Activated CD4-positive, alpha-beta T cell treated with anti-CD3 and anti-CD28 coated beads for 36 hours (primary cell): ENCODE results near the gene CRYBG3. TPM values are rescaled to one million over a fixed set of nuclear protein-coding genes. Genes with fewer than 3 reads are reported as not detected.

Experiments
- ATAC-seq: fragments of 200-7000 bp; cut with Tn5 transposase; one replicate; pipeline ENCODE4 v1.10.0; 2021; ENCODE audit warnings: mild to moderate bottlenecking, moderate library complexity
- CTCF ChIA-PET: fragments of 350-600 bp; sonication (Branson Sonifier 250); formaldehyde crosslinking; loops from one replicate; lab custom pipeline; 2021; ENCODE audit warnings: antibody characterized with exemption; lab: Charles Lee
- POLR2A ChIA-PET: fragments of 350-600 bp; sonication (Branson Sonifier 250); formaldehyde crosslinking; loops from one replicate; lab custom pipeline; 2021; ENCODE audit warnings: antibody characterized with exemption, inconsistent platforms; lab: Charles Lee
- DNase-seq: peaks from one replicate; pipeline ENCODE4 v3.0.0-alpha.2; 2020
- H3K27ac Mint-ChIP-seq: one replicate; pipeline ENCODE4 v1.8.0; 2021; ENCODE audit warnings: mixed read lengths
- H3K27me3 Mint-ChIP-seq: one replicate; pipeline ENCODE4 v1.8.0; 2021; ENCODE audit warnings: mixed read lengths
- H3K36me3 Mint-ChIP-seq: one replicate; pipeline ENCODE4 v1.8.0; 2021; ENCODE audit warnings: low read depth, mixed read lengths
- H3K4me1 Mint-ChIP-seq: one replicate; pipeline ENCODE4 v1.8.0; 2021; ENCODE audit warnings: mixed read lengths
- H3K4me3 Mint-ChIP-seq: one replicate; pipeline ENCODE4 v1.8.0; 2021; ENCODE audit warnings: mild to moderate bottlenecking, moderate library complexity, mixed read lengths
- H3K9me3 Mint-ChIP-seq: one replicate; pipeline ENCODE4 v1.8.0; 2021; ENCODE audit warnings: low read depth, mixed read lengths
- intact Hi-C, 2 experiments: fragments of 100-400 bp; cut with DNase I in 1 of 2; cut with micrococcal nuclease in 1 of 2; formaldehyde crosslinking; loops; one replicate each; pipeline versions ENCODE4 v1.14.2 to v1.15.1; 2022 to 2024; cut with DNase I, micrococcal nuclease
- total RNA-seq, 2 experiments: library from RNA; stranded (reverse); gene quantifications; one replicate each; pipeline ENCODE4 v1.2.3, GENCODE V29; 2021

The CRYBG3 gene
- total RNA-seq, 2 experiments from 2014 or later, result 4.2 to 4.9 TPM

- CTCF ChIA-PET, result interaction anchor here (1.1 kb wide), 1 partner anchor 9 kb away, joined by 3 read pairs; no protein-coding TSS in a partner anchor
These were observed 107.2 kb downstream of the CRYBG3 start for GRCh38 chr3:97928986-97929385.

GRCh38 chr3:97930018-97930417 is 108.2 kb downstream of the CRYBG3 start:
- ChIA-PET CTCF (interaction anchor here (1.1 kb wide), 1 partner anchor 10 kb away, joined by 3 read pairs; no protein-coding TSS in a partner anchor), POLR2A (no interaction called here)
- H3K4me1 Mint-ChIP-seq, result peaks cover 3% of the 10 kb centered on the region
- no peak overlapping the region for H3K4me3 Mint-ChIP-seq
- H3K27ac Mint-ChIP-seq, result no peak overlapping the region
- peaks cover 3% of the 10 kb centered on the region for H3K36me3 Mint-ChIP-seq
- no peak for DNase-seq
- H3K27me3 Mint-ChIP-seq, result no peaks in the 10 kb centered on the region
- no peaks in the 10 kb centered on the region for H3K9me3 Mint-ChIP-seq
- no peak for ATAC-seq
- intact Hi-C loops, result no loop called here

More at GRCh38 chr3:97928986-97929385, 107.2 kb downstream of the CRYBG3 start:
- no peak for ATAC-seq
- no peaks in the 10 kb centered on the region for H3K4me1 Mint-ChIP-seq
- no peak for DNase-seq
- no peak overlapping the region for H3K4me3 Mint-ChIP-seq
- H3K27ac Mint-ChIP-seq, result no peak overlapping the region
- POLR2A ChIA-PET, result no interaction called here
- no peaks in the 10 kb centered on the region for H3K9me3 Mint-ChIP-seq
- peaks cover 8% of the 10 kb centered on the region for H3K36me3 Mint-ChIP-seq
- intact Hi-C loops, result no loop called here
- H3K27me3 Mint-ChIP-seq, result no peaks in the 10 kb centered on the region

GRCh38 chr3:97931218-97931617 is 109.4 kb downstream of the CRYBG3 start:
- DNase-seq (no peak), ATAC-seq (no peak)
- ChIA-PET CTCF (no interaction called here), POLR2A (no interaction called here)
- H3K36me3 Mint-ChIP-seq, result peaks cover 3% of the 10 kb centered on the region
- no peaks in the 10 kb centered on the region for H3K27me3 Mint-ChIP-seq
- H3K9me3 Mint-ChIP-seq, result no peaks in the 10 kb centered on the region
- intact Hi-C loops, result no loop called here
- H3K4me1 Mint-ChIP-seq, result peaks cover 13% of the 10 kb centered on the region
- H3K27ac Mint-ChIP-seq, result no peak overlapping the region
- H3K4me3 Mint-ChIP-seq, result no peak overlapping the region

- Mint-ChIP-seq H3K27ac (no peak overlapping the region), H3K27me3 (no peaks in the 10 kb centered on the region), H3K36me3 (peaks cover 7% of the 10 kb centered on the region), H3K9me3 (no peaks in the 10 kb centered on the region), H3K4me3 (no peak overlapping the region), H3K4me1 (peaks cover 13% of the 10 kb centered on the region)
- ATAC-seq (no peak), DNase-seq (no peak)
- intact Hi-C loops, result no loop called here
- ChIA-PET CTCF (interaction anchor here (1.1 to 1.2 kb wide), 2 partner anchors 9 to 91 kb away, joined by 4 read pairs; no protein-coding TSS in a partner anchor), POLR2A (no interaction called here)
These were observed 110.6 kb downstream of the CRYBG3 start for GRCh38 chr3:97932387-97932801.

GRCh38 chr3:97934980-97935695 is 113.3 kb downstream of the CRYBG3 start:
- ChIA-PET POLR2A (no interaction called here), CTCF (interaction anchor here (0.7 to 1.0 kb wide), 3 partner anchors 9 to 11 kb away, joined by 3 read pairs; no protein-coding TSS in a partner anchor)
- intact Hi-C loops, result no loop called here
- Mint-ChIP-seq H3K4me1 (peaks cover 15% of the 10 kb centered on the region), H3K27ac (no peak overlapping the region), H3K27me3 (no peaks in the 10 kb centered on the region), H3K9me3 (no peaks in the 10 kb centered on the region), H3K36me3 (peaks cover 7% of the 10 kb centered on the region), H3K4me3 (no peak overlapping the region)
- DNase-seq, result no peak
- no peak for ATAC-seq

- Mint-ChIP-seq H3K4me3 (no peak overlapping the region), H3K36me3 (peaks cover 7% of the 10 kb centered on the region), H3K27ac (no peak overlapping the region), H3K27me3 (no peaks in the 10 kb centered on the region), H3K9me3 (no peaks in the 10 kb centered on the region), H3K4me1 (peaks cover 15% of the 10 kb centered on the region)
- DNase-seq, result no peak
- intact Hi-C loops, result no loop called here
- ChIA-PET POLR2A (no interaction called here), CTCF (no interaction called here)
- peak; percentile 57 for ATAC-seq
These were observed 114.0 kb downstream of the CRYBG3 start for GRCh38 chr3:97935842-97936241.

- ATAC-seq, result no peak
- DNase-seq, result no peak
- Mint-ChIP-seq H3K4me1 (peaks cover 15% of the 10 kb centered on the region), H3K36me3 (peaks cover 12% of the 10 kb centered on the region), H3K27me3 (no peaks in the 10 kb centered on the region), H3K4me3 (no peak overlapping the region), H3K9me3 (no peaks in the 10 kb centered on the region), H3K27ac (no peak overlapping the region)
- CTCF ChIA-PET, result no interaction called here
- intact Hi-C loops, result no loop called here
- POLR2A ChIA-PET, result no interaction called here
These were observed 115.4 kb downstream of the CRYBG3 start for GRCh38 chr3:97937205-97937604.

- Mint-ChIP-seq H3K4me3 (no peak overlapping the region), H3K4me1 (peaks cover 21% of the 10 kb centered on the region), H3K36me3 (peaks cover 19% of the 10 kb centered on the region), H3K9me3 (no peaks in the 10 kb centered on the region), H3K27me3 (no peaks in the 10 kb centered on the region), H3K27ac (no peak overlapping the region)
- no peak for DNase-seq
- POLR2A ChIA-PET, result no interaction called here
- intact Hi-C loops, result no loop called here
- CTCF ChIA-PET, result no interaction called here
- ATAC-seq, result no peak
These were observed 116.6 kb downstream of the CRYBG3 start for GRCh38 chr3:97938444-97938843.

- ChIA-PET CTCF (interaction anchor here (1.0 kb wide), 1 partner anchor 147 kb away, joined by 4 read pairs; no protein-coding TSS in a partner anchor), POLR2A (interaction anchor here (0.7 kb wide), 1 partner anchor 32 kb away, joined by 3 read pairs; no protein-coding TSS in a partner anchor)
- Mint-ChIP-seq H3K9me3 (no peaks in the 10 kb centered on the region), H3K4me3 (no peak overlapping the region), H3K27me3 (no peaks in the 10 kb centered on the region), H3K4me1 (peaks cover 22% of the 10 kb centered on the region), H3K36me3 (peaks cover 20% of the 10 kb centered on the region), H3K27ac (no peak overlapping the region)
- ATAC-seq, result no peak
- no peak for DNase-seq
- intact Hi-C loops, result no loop called here
These were observed 117.6 kb downstream of the CRYBG3 start for GRCh38 chr3:97939401-97939800.

- intact Hi-C loops, result loop anchor here in 1 of 2 experiments (10.0 kb wide), 1 partner anchor 85 kb away; no protein-coding TSS in a partner anchor
- no peaks in the 10 kb centered on the region for H3K9me3 Mint-ChIP-seq
- DNase-seq (no peak), ATAC-seq (no peak)
- peaks cover 23% of the 10 kb centered on the region for H3K36me3 Mint-ChIP-seq
- POLR2A ChIA-PET, result no interaction called here
- H3K4me1 Mint-ChIP-seq, result peaks cover 19% of the 10 kb centered on the region
- H3K27me3 Mint-ChIP-seq, result no peaks in the 10 kb centered on the region
- CTCF ChIA-PET, result interaction anchor here (1.0 to 1.3 kb wide), 2 partner anchors 15 to 148 kb away, joined by 4 read pairs; no protein-coding TSS in a partner anchor
- no peak overlapping the region for H3K27ac Mint-ChIP-seq
- H3K4me3 Mint-ChIP-seq, result no peak overlapping the region
These were observed 118.2 kb downstream of the CRYBG3 start for GRCh38 chr3:97940034-97940433.

GRCh38 chr3:97942801-97943546 is 121.2 kb downstream of the CRYBG3 start:
- peak overlapping the region; percentile 69 for H3K27ac Mint-ChIP-seq
- ChIA-PET CTCF (interaction anchor here (0.7 to 2.2 kb wide), 3 partner anchors 8 to 83 kb away, joined by 3 to 6 read pairs (median 4); no protein-coding TSS in a partner anchor), POLR2A (interaction anchor here (0.8 kb wide), 2 partner anchors 10 to 95 kb away, joined by 3 to 4 read pairs; no protein-coding TSS in a partner anchor)
- H3K36me3 Mint-ChIP-seq, result peaks cover 35% of the 10 kb centered on the region
- H3K4me1 Mint-ChIP-seq, result peaks cover 8% of the 10 kb centered on the region
- no peak for DNase-seq
- H3K27me3 Mint-ChIP-seq, result no peaks in the 10 kb centered on the region
- no peak overlapping the region for H3K4me3 Mint-ChIP-seq
- peak; percentile 93 for ATAC-seq
- intact Hi-C loops, result loop anchor here in 1 of 2 experiments (10.0 kb wide), 1 partner anchor 82 kb away; no protein-coding TSS in a partner anchor
- no peaks in the 10 kb centered on the region for H3K9me3 Mint-ChIP-seq
